Endothelial cell of umbilical vein (primary cell): Measurements from ENCODE around the gene CTXND1.

ENCODE experiments used
- EZH2 ChIP-seq: IDR thresholded peaks from 2 replicates; pipeline ENCODE4 v1.6.1; 2012; ENCODE audit warnings: borderline replicate concordance, low read depth, mild to moderate bottlenecking, moderate library complexity, low read length, inconsistent platforms; ENCODE audit not compliant: severe bottlenecking
- POLR2A ChIP-seq: IDR thresholded peaks from 2 replicates; pipeline ENCODE4 v1.6.1; 2012; ENCODE audit warnings: low read depth, mild to moderate bottlenecking, control low read depth, low read length
- POLR2AphosphoS5 ChIP-seq: IDR thresholded peaks from 2 replicates; pipeline ENCODE4 v1.6.1; 2012; ENCODE audit warnings: low read depth, mild to moderate bottlenecking, control low read depth, low read length, moderate library complexity; ENCODE audit not compliant: insufficient read depth
- TF ChIP-seq, protein P1 (sequence below), 2 donors: IDR thresholded peaks; 1 replicate in 1 of 2; 2 replicates in 1 of 2; pipeline ENCODE4 v1.5.1; 2011; ENCODE audit warnings: low read length in 2 of 2, mild to moderate bottlenecking in 2 of 2, moderate library complexity in 2 of 2, control low read depth in 1 of 2, inconsistent platforms in 1 of 2, low read depth in 1 of 2; ENCODE audit not compliant: insufficient read depth in 1 of 2; ENCODE audit errors: extremely low read depth in 1 of 2
- TF ChIP-seq, protein P2 (sequence below): IDR thresholded peaks from 2 replicates; pipeline ENCODE4 v1.6.1; 2011; ENCODE audit not compliant: insufficient read depth, insufficient read length

DNA sequence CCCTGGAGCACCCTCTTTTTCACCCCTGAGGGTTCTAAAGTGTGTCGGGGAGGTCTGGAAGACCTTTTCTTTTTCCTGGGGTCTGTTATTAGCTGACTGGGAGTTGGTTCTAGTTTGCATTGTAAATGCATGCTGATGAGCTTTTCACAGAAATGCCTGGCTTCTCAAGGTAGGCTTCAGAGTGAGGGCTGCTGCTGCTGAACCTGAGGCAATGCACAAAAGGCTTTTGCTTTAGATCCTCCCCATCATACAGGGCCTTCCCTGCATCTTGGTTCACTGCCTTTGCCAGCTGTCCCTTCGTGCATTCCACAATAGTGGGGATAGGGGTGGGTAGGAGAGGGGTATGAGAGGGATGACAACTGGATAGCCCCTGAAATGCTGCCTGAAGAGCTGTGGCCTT, 52.6 kb downstream of the CTXND1 start:
- TF ChIP-seq, protein P1, sequence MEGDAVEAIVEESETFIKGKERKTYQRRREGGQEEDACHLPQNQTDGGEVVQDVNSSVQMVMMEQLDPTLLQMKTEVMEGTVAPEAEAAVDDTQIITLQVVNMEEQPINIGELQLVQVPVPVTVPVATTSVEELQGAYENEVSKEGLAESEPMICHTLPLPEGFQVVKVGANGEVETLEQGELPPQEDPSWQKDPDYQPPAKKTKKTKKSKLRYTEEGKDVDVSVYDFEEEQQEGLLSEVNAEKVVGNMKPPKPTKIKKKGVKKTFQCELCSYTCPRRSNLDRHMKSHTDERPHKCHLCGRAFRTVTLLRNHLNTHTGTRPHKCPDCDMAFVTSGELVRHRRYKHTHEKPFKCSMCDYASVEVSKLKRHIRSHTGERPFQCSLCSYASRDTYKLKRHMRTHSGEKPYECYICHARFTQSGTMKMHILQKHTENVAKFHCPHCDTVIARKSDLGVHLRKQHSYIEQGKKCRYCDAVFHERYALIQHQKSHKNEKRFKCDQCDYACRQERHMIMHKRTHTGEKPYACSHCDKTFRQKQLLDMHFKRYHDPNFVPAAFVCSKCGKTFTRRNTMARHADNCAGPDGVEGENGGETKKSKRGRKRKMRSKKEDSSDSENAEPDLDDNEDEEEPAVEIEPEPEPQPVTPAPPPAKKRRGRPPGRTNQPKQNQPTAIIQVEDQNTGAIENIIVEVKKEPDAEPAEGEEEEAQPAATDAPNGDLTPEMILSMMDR (IDR thresholded peaks at IDR 0.05; ENCODE audit: extremely low read depth in 1 of 2, insufficient read depth in 1 of 2, low read depth in 1 of 2, low read length in 2 of 2): no peak
- TF ChIP-seq, protein P2, sequence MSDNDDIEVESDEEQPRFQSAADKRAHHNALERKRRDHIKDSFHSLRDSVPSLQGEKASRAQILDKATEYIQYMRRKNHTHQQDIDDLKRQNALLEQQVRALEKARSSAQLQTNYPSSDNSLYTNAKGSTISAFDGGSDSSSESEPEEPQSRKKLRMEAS: no peak
- no peak for TF ChIP-seq POLR2AphosphoS5
- no peak for TF ChIP-seq EZH2
- TF ChIP-seq POLR2A: no peak
